ENCODE data around the gene NR2E1.

Gene NR2E1

DNA sequence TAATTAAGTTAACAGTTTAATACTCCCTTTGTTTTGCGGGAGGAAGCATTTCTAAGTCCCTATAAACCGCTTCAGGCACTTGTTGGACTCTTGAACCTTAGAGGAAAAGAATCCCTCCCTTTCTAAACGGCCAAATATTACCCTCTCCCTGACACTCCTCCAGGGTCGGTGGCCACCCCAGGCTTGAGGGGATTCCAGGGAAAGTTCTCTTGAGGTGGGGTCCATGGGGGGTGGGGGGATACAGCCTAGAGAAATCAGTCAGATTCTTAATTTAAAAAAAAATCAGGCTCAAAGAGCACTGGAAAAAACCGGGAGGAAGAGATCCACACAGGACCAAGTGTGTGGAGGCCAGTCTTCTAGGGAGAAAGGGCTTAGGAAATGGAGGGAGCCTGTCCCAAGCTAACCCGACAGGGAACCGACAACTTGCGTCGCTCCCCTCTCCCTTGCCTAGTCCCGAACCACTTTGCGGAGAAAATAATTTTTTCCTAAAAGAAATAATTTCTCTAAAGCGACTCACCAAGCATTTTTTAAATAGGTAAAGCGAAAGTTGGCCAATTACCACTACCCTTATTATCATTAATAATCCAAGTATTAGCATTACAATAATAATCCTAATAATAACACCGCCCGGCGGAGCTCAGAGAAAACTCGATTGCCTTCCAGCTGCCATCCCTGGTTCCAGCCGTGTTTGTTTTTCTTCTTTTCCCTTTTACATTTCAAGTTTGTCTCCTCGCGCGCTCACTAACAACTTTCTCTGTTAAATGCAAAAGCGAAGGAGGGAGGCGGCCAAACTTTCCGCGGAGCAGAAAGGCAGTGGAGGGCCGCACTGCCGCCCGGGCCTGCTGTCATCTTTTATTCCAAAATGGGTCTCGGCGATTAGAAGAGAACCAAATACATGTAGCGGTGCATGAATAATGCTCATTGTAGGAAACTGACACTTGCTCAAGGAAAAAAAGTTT lies 4.8 kb downstream of the NR2E1 start:
- FAIRE-seq (no peak), DNase-seq (ENCODE audit: insufficient read length, low spot score) (no peak)

DNA sequence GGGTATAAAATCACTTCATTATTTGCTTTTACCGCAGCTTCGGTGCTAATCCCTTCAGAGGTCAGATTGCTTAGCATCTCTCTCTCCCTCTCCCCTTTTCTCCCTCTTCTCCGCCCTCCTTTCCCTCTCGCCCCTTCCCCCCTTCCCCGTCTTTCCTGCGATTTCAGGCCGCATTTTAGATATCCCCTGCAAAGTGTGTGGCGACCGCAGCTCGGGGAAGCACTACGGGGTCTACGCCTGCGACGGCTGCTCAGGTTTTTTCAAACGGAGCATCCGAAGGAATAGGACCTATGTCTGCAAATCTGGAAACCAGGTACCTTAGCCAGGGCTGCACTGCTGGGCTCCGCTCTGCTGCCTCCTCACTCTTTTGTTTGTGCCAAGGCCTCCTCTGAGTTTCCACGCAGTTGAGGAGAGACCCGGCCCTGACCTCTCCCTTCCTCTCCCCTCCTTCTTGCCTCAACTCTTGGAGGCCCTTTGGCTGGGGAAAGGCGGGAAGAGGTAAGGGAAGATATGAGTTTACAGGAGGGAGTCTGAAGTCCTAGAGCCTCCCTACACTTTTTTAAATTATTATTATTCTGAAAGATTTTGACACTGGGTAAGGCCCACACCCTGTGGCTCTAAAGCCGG lies 5.6 kb downstream of the NR2E1 start:
- DNase-seq (ENCODE audit: insufficient read length, low spot score) (no peak), FAIRE-seq (no peak)

DNA sequence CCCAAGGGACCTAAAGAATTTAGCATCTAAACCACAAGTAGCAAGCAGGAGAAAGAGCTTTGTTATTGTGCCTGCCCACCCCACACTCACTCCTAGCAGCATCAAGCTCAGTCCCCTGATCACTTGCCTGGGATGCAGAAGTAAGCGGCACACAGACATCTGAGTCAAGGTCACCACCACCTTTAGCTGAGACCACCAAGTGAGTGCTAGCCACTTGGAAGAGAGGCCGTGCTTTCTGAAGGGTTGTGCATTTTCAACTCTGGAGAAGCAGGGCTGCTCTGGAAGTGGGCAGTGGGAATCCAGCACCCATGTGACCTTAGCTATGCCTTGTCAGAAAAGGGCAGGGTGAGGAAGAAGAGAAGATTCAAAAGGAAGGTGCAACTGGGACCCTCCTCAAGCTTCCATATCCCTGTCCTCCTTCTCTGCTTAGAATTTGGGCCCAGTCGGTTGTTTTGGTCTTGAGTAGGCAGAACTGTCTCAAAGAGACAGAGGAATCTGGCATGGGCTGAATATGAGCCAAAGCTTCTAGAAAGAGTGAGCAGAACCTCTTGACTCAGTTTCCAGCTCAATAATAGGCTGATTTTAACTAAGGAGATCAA lies 6.2 kb downstream of the NR2E1 start:
- FAIRE-seq, result no peak
- DNase-seq (ENCODE audit: insufficient read length, low spot score), result no peak

DNA sequence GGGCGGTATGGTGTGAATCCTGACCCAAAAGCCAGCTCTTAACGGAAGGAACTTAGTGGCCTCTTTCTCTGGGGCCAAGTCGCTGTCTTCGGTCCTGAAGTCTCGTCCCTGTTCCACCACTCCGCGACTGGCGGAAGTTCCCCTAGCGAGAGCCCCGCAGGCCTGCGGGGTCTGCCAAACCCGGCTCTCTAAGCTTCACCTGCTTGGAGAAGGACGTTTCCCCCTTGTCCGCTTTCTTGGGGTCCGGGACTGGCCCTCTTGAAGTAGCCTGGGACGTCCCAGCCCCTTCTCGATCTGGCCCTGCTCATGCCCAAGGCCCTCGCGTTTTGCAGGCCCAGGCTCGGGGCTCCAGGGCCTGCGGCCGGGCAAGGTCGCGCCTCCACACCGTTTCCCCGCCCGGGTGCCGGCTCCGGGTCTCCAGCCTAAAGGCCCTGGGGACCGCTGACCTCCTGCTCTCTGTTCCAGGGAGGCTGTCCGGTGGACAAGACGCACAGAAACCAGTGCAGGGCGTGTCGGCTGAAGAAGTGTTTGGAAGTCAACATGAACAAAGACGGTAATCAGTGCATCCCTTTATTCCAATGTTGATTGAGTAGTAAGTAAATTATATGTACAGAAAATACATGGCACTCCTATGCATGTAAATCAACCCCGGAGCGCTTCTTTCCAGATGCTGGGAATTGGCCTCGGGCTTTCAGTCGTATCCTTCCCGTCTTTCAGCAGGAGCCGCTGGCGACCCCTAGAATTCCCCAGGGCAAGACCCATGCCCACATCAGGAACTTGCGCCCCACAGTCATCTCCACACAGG lies 8.8 kb downstream of the NR2E1 start:
- no peak for DNase-seq (ENCODE audit: insufficient read length, low spot score)
- no peak for FAIRE-seq

DNA sequence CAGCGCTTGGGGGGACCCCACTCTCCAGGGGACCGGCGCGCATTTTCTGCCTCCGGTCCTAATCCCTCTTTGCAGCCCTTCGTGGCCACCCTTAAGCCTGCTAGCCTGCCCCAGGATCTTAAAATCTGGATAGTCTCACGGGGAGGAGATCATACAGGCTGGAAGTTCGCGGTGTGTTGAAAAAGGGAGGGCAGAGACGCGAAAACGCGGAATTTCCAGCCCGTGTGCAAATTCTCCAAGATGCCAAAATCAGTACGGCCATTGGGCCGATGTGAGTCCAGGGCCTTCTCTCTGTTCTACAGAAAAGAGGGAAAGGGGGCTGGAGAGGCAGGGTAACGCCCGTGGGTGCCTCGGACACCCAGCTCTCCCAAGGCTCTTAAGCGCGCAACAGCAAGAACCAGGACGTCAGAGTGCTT lies 9.4 kb downstream of the NR2E1 start:
- DNase-seq (ENCODE audit: insufficient read length, low spot score) (no peak), FAIRE-seq (no peak)

DNA sequence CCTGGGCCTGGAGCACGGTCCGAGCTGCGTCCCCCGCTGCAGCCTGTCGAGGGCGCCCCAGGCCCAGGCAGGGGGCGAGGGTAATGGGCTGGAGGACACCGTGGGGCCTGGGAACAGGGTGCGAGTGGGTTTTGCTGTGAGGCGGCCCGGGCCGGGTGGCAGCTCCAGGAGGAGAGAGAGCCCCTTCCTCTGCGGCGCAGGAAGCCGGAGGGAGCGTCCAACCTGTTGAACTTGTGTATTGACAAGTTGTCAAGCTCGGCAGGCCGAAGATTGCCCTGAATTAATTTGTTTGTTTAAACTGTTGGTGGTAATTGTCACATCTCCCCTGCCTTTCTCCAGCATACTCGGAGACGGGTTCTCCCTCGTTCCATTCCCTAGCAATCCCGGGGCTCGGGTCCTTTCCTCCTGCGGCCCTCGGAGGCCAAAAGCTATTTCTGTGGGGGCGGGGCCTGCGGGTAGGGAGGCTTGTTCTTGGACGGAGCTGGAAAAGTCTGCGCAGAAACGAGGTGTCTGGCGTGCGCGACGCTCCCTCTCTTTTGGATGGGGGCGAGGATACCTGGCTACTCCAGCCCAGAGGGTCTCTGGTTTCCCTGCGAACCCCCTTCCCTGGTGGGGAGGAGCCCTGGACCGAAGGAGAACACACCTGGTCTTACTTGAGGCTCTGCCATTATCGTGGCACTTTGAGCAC lies 9.9 kb downstream of the NR2E1 start:
- FAIRE-seq (no peak), DNase-seq (ENCODE audit: insufficient read length, low spot score) (no peak)

DNA sequence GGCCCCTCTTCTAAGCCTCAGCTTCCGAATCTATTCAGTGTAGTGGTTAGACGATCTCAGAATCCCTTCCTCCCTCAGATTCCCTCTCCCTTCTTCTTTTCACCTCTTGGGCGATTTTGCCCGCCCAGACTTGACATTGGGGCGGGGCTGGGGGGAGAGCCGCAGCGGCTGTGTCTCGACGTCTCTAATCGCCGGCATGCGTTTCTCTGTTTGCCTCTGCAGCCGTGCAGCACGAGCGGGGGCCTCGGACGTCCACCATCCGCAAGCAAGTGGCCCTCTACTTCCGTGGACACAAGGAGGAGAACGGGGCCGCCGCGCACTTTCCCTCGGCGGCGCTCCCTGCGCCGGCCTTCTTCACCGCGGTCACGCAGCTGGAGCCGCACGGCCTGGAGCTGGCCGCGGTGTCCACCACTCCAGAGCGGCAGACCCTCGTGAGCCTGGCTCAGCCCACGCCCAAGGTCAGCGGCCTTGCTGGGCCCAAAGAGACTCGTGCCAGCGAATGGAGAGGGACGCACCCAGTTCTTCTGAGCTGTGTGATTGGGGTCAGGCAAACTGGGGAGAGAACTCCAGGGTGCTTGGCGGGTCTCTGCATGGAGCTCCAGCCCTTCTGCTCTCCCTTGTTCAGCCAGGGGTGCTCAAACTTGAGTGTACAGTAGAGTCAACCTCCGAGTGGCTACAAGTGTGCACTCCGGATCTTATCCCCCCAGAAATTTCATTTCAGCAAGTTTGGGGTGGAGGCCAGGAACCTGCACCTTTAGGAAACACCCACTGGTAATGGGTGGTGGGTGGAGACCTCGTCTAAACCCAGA lies 10.7 kb downstream of the NR2E1 start:
- FAIRE-seq (no peak), DNase-seq (ENCODE audit: insufficient read length, low spot score) (no peak)

DNA sequence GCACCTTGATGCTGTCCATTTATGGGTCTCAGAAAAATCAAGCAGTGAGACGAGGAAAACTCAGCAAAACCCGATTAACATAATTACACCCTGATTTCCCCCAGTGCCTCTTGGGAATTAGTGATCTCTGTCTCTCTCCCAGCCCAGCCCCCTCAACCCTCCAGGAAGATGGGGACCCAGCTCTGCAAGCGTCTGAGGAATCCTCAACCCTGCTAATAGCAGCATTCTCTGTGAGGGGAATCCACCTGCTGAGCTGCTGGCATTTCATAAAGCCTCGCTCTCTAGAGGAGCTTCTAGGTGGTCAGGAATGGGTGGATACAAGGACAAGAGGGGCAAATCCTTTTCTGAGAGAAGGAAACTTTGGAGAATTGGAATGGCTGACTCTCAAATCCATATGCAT lies 13.9 kb downstream of the NR2E1 start:
- no peak for DNase-seq (ENCODE audit: insufficient read length, low spot score)
- no peak for FAIRE-seq

DNA sequence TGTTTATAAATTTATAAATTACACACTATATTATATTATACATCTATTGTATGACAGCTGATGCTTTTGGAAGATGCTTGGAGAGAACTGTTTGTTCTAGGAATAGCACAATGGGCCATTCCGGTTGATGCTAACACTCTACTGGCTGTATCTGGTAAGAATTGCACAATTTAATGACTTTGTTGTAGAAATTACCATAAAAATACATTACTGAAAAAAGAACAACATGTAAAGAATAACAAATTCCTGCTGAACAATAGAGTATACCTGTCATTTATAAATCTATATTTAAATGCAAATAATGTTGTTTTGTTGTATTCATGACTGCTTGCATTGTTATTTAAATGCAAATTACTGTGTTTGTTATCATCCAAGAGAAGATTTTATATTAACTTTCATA lies 14.4 kb downstream of the NR2E1 start:
- DNase-seq (ENCODE audit: insufficient read length, low spot score) (no peak), FAIRE-seq (no peak)

DNA sequence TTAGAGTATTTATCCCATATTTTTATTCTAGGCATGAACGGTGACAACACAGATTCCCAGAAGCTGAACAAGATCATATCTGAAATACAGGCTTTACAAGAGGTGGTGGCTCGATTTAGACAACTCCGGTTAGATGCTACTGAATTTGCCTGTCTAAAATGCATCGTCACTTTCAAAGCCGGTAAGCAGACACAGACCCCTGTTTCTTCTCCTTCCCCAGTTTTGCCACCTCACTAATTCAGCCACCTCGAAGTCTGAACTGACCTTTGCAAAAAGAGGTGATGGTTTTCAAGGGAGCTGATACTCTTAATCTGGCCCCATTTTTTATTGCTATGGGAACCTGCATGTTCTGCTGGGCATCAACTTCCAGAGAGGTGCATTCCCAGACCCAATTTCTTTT lies 15.0 kb downstream of the NR2E1 start:
- DNase-seq (ENCODE audit: insufficient read length, low spot score) (no peak), FAIRE-seq (no peak)

DNA sequence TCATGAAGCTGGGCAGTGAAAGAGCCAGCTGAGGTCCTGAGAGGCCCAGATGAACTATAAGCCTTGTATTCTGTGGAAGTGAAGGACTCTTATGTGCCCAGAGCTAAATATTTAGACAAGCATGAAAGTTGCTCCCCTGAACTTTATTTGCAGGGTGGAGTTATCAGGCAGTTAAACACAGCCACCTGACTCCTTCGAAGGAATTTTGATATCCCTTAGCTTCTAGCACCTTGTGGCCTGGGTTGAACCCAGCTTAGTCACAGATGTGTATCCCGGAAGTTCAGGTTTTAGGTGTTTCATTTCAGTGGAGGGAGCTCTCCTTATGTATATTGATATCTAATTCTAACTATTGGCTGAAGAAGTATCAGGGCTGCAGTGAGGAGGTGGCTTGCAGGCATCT lies 20.4 kb downstream of the NR2E1 start:
- FAIRE-seq (no peak), DNase-seq (ENCODE audit: insufficient read length, low spot score) (no peak)

DNA sequence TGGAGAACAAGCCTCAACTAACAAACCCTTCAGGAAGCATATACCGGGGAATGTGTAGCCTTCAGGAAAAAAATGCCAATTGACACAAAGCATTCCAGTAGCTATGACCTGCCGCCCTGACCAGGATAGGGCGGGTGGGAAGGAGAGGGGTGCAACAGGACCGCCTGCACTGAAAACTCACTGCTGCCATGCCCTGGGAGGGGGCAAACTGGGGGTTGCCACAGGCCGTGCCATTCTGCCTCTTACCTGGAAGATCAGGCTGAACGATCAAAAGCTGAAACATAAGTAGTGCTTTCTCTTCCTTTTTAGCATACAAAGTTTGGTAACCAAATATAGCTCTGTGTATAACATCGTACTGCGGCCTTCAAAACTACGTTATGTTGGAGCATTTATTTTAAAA lies 21.7 kb downstream of the NR2E1 start:
- DNase-seq (ENCODE audit: insufficient read length, low spot score) (no peak), FAIRE-seq (no peak)

DNA sequence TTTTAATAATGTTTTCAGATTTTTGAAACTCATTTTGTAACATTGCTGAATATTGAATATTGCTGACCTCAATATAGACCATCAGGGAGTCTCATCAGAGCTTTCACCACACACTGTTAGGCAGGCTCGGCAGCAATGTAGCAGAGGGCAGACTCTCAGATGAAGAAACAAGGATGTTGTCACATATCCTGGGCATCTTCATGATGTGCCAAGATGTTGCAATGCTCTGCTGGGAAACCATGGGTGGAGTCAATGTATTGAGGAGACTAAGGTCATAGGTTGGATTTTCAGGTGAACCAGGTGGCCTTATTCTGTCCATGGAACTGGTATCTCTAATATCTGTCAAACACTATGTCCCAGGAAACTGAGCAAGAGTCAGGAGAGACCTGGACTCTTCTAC lies 27.3 kb downstream of the NR2E1 start:
- no peak for DNase-seq (ENCODE audit: insufficient read length, low spot score)
- FAIRE-seq, result no peak

DNA sequence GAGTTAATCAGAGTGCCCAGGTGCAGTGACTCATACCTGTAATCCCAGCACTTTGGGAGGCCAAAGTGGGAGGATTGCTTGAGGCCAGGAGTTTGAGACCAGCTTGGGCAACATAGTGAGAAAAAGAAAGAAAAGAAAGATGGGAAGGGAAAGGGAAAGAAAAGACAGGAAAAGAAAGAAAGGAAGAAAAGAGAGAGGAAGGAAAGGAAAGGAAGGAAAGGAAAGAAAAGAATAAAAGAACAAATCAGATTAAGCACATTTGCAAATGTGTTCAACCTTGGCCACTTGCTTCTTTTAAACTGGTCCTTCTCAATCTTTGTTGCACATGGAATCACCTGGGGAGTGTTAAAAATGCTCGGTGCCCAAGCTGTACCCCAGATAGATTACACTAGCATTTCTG lies 28.0 kb downstream of the NR2E1 start:
- no peak for FAIRE-seq

DNA sequence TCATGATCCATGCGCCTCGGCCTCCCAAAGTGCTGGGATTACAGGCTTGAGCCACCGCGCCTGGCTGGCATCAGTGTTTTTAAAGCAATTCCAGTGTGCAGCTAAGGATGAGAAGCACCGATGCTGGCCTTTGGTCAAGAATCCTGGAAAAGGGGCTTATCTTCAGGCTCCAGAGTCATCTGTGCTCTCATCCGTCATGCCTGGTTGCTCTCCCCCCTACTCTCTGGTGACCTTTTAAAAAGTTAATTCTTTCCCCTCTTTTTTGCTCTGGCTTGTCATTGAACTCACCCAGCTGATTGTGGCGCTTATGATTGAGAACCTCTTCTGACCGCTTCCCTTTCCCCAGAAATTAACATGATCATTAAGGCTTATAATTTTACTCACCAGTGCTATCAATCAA lies 28.7 kb downstream of the NR2E1 start:
- no peak for FAIRE-seq
- no peak for DNase-seq (ENCODE audit: insufficient read length, low spot score)

More for the DNA sequence above, 28.0 kb downstream of the NR2E1 start:
- DNase-seq (ENCODE audit: insufficient read length, low spot score), result no peak

DNA sequence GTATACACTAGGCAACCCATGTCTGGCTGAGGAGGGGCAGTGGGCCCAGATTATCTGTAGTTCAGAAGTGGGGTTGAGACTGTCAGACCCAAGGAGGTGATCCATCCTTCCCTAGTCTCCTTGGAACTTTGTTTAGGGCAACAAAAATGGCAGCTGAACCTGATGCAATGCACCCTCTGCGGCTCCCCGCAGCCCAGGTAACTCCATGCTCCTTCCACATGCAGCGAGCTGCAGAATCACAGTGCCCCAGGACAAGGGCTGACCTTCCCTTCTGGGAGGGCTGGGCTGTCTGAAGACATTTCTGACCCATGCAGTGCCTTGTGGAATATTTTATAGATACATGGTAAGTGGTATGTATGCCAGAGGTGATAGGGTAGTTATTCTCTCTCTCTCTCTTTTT lies 29.4 kb downstream of the NR2E1 start:
- DNase-seq (ENCODE audit: insufficient read length, low spot score) (no peak), FAIRE-seq (no peak)

DNA sequence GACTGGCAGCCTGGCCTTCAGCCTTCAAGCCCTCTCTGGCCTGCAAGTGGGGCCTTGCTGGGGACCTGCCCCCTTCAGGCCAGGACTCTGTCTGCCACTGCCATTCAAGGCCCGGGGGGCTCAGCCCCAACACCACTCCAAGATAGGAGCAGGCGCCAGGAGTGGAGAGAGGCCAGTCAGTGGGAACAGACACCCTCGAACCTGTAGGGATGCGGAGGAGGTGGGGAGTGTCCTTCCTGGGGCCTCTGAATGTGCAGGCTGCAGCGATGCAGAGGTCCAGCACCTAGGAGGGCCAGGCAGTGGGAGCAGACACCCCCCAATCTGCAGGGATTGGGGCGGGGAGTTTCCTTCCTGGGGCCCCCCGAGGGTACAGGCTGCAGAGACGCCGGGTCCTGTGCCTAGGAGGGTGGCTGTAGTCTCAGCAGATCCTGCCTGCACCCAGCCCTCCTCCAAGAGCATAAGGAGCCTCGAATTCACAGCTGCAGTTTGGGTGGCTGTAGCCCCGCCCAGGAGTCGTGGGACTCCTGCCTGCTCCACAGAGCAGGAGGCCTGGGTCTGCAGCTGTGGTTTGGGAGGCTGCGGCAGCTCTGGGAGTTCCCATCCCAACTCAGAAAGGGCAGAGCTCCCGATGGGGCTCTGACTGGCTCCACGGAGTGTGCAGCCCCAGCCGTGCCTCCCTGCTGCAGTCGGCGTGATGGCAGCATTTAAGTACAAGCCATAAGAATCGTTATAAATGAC lies 33.1 kb downstream of the NR2E1 start:
- FAIRE-seq (no peak), DNase-seq (ENCODE audit: insufficient read length, low spot score) (no peak)

DNA sequence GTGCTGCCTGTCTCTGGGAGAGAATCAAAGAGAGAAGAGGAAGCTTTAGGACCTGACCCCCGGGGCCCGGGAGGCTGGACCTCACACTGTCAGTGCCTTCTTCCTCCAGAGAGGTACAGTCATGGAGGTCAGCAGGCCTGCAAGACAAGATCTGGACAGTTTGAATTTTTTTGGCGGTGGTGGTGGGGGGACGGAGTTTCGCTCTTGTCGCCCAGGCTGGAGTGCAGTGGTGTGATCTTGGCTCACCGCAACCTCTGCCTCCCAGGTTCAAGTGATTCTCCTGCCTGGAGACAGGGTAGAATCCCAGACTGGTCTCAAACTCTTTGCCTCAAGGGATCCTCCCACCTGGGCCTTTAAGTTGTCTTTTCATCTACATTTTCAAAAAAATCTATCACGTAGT lies 34.4 kb downstream of the NR2E1 start:
- FAIRE-seq (no peak), DNase-seq (ENCODE audit: insufficient read length, low spot score) (no peak)

DNA sequence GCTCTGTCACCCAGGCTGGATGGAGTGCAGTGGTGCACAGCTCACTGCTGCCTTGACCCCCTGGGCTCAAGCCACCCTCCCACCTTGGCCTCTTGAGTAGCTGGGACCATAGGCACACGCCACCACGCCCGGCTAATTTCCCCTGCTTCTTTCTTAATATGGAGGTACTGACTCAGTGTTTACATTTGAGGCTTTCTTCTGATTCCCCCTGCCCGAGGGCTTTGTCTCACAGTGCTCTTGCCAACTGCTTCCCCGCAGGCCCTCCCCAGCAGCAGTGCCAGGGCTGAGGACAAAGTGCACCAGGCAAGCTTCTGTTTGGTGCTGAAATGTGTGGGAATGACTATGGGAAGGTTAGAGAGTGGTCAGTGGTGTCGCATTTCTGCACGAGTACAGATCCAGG lies 34.8 kb downstream of the NR2E1 start:
- no peak for FAIRE-seq
- no peak for DNase-seq (ENCODE audit: insufficient read length, low spot score)

Measured in GM19239 (cell line).